ENCODE results near the gene MCM9.

The MCM9 gene

GRCh38 chr6:118764766-118765165 lies 170.2 kb downstream of the MCM9 start:
- no peak for DNase-seq

Data from fibroblast of skin of right biceps (primary cell).